LNCAP (cell line): ENCODE measurements around the gene NFE2L1.
A peak's percentile ranks its signal among the peaks of the same experiment; 100 is the strongest.

Experiments
- TF ChIP-seq, protein P1 (sequence below): fragments of 450-650 bp; IDR thresholded peaks from 2 replicates; pipeline ENCODE4 v1.5.1; 2017; ENCODE audit warnings: mild to moderate bottlenecking

NFE2L1 gene

DNA sequence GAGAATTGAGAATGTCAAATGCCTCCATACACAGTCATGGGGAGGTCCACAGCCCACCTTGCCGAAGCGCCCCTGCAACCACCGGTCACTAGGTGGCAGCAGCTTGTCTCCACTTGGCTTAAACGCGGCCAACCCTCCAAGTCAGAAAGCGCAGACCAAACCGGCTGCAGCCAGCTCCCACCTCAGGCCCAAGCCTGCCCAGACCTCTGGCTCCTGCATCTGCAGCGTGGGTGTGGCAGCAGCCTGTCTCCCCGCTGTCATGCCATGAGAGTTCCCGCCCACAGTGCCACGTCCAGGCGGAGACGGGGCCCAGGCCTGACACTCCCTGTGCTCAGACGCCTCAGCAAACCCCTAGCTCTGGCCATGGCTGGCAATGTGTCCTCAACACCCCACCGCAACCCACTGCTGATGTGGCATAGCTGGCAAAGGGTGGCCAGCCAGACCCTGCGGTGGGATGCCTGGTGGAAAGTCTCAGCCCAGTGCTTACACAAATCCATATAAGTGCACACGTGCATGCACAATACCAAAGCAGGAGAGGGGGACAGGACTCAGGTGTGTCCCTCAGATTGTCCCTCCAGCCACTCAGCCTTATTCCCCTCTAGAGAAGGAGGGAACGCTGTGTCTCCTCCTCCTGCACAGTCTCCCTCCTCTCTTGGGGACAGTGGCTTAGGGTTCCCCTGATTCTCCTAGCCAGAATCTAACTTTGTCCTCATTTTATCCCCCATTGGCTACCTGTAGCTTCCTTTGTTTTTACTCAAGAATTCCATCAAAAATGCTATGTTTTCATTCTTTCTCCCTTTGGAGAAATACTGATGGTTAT lies 21.4 kb upstream of the NFE2L1 start:
- TF ChIP-seq, protein P1, sequence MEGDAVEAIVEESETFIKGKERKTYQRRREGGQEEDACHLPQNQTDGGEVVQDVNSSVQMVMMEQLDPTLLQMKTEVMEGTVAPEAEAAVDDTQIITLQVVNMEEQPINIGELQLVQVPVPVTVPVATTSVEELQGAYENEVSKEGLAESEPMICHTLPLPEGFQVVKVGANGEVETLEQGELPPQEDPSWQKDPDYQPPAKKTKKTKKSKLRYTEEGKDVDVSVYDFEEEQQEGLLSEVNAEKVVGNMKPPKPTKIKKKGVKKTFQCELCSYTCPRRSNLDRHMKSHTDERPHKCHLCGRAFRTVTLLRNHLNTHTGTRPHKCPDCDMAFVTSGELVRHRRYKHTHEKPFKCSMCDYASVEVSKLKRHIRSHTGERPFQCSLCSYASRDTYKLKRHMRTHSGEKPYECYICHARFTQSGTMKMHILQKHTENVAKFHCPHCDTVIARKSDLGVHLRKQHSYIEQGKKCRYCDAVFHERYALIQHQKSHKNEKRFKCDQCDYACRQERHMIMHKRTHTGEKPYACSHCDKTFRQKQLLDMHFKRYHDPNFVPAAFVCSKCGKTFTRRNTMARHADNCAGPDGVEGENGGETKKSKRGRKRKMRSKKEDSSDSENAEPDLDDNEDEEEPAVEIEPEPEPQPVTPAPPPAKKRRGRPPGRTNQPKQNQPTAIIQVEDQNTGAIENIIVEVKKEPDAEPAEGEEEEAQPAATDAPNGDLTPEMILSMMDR, result peak; percentile 95

DNA sequence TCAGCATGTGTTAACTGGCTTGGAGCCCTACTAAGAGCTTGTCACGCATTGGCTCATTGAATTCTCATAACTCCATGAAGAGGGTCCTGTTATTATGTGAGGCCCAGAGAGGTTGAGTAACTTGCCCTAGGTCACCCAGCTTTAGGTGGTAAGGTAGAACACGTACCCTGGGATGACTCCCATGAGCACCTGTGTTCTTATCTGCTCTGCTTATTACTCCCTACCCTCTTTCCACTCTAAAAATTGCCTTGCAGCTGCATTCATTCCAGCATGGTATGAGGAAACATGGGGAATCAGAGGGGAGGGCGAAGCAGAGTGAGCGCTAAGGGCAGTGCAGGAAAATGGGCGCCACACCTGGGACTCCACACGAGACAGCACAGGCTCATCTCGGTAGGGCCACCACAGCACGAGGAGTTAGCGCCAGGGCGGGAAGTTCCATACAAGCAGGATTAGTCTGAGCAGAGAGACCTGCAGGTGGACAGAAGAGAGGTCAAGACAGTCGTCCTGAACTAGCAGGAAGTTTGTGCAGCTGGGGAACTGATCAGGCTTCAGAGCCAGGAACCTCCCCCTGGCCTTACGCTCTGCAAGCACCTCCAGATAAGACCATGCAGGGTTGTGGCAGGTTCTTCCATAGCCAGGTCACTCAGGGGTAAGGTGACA lies 20.7 kb upstream of the NFE2L1 start:
- TF ChIP-seq, protein P1, result no peak

DNA sequence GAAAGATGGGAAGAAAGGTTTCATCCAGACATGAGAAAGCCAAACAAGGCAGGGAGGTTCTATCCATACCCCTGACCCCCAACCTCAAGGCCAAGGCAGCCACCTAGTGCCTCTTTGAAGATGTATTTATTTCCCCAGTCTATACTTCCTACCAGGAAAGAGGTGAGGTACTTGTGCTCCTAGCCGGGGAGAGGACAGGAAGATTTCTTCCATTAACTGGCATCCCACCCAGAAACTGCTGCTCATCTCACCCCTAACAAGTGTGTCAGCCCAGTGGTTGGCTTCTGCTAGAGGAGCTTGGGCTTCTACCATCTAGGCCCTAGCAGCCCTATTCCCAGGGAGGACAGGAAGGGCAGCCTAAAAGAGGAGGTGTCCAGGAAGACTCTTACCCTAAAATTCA lies 19.4 kb upstream of the NFE2L1 start:
- TF ChIP-seq, protein P1, result no peak

DNA sequence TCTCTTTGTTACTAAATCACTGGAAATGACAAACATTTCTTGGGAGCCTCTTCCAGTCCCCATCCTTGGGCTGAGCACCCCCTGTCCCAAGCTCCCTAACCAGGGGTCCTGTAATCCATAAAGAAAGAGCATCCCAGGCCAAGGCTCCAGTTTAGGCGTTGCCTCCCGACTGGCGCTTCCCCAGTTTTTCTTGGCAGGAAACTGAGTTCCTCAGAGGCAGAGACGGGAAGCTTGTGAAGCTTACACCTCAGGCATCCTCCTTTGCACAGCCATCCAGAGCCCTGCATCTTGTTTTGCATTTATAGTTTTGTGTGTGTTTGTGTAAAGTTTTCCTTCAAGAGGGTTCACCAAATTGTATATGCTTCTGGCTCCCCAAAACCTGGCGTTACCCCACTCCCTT lies 17.6 kb upstream of the NFE2L1 start:
- TF ChIP-seq, protein P1, result no peak

- TF ChIP-seq, protein P1, result no peak
These were observed 16.2 kb upstream of the NFE2L1 start for GRCh38 chr17:48031966-48032365.

DNA sequence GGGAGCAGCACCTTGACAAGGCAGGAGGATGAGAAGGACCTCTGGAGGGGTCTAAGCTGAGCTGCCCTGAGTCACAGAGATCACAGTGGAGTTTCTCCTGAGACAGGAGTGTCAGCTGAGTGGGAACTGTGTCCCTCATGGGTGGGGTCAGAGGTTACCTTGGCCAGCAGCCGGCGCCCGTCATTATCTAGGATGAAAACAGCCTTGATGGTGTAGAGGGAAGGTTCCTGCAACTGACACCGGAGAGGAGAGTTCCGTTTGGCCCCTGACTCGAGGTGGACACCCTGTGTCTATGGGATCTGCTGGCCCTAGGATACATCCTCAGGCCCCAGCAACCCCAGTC lies 11.5 kb upstream of the NFE2L1 start:
- TF ChIP-seq, protein P1, result no peak

- TF ChIP-seq, protein P1, result no peak
These were observed 10.9 kb upstream of the NFE2L1 start, which contains the start of gene COPZ2 for GRCh38 chr17:48037036-48037837. COPZ2 (minus strand) TSS chr17:48037797; CDS start chr17:48037777, 20 bp downstream.
